Left colon (tissue), 2 donors: ENCODE data around the gene TMEM100. TPM values are rescaled to one million over a fixed set of nuclear protein-coding genes. Genes with fewer than 3 reads are reported as not detected.
A peak's percentile ranks its signal among the peaks of the same experiment; 100 is the strongest.

Experiments
- ATAC-seq: fragments of 200-7000 bp; cut with Tn5 transposase; one replicate; pipeline ENCODE4 v1.9.1; 2020; ENCODE audit warnings: mild to moderate bottlenecking, moderate library complexity
- DNase-seq, 2 donors: peaks; one replicate each; pipeline ENCODE4 v3.0.0-alpha.2; 2020
- intact Hi-C, 2 donors: fragments of 100-400 bp; cut with DNase I in 1 of 2; cut with micrococcal nuclease in 1 of 2; formaldehyde crosslinking; loops; one replicate each; pipeline versions ENCODE4 v1.11.2 to v1.14.0; 2022; cut with DNase I, micrococcal nuclease
- total RNA-seq, 2 donors: library from RNA; stranded (reverse); fragmentation: NEBNext Ultra II Directional; extraction: Animal tissue kit (Norgen Biotek cat#: 25700); gene quantifications; one replicate each; pipeline ENCODE4 v1.2.1, GENCODE V29; 2021
- donor health status: DM: no; HTN: no; CAD: no.
- donor health status: DM: yes; HTN: yes; CAD: no.

The TMEM100 gene
- total RNA-seq, 2 donors from 2014 or later = 4.9 to 6.1 TPM

DNA sequence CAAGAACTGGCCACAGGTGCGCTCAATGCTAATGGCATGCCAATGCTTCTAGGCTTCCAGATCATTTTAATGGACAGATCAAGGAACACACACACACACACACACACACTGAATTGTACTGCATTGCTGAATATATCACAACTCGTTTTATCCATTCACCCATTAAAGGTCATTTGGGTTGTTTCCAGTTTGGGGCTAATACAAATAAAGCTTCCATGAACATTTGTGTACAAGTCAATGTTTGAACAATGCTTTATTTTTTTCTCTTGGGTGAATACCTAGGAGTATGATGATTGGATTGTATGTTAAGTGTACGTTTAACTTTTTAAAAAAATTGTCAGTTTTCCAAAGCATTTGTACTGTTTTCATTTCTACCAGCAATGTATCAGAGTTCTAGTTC lies 24.5 kb upstream of the TMEM100 start:
- ATAC-seq = no peak
- intact Hi-C loops = no loop called here

DNA sequence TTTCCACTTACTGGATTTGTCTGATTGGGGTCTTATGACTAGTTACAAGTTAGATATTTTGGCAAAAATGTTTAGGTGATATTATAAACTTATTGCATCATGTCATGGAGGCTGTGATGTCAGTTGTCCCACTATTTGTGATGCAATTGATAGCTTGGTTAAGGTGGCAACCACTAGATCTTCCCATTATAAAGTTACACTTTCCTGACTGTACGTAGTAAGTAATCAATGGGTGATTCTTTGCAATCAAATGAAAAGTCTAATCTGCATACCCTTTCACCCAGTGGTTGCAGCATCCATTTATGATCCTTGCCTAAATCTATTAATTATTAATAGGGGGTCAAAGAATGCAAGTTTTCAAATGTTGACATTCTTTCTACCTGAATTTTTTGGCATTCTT lies 23.8 kb upstream of the TMEM100 start:
- DNase-seq = no peak
- intact Hi-C loops = no loop called here
- no peak for ATAC-seq

More for the DNA sequence above, 24.5 kb upstream of the TMEM100 start:
- DNase-seq = no peak

GRCh38 chr17:55745258-55745657 lies 22.6 kb upstream of the TMEM100 start:
- DNase-seq (no peak), ATAC-seq (no peak)
- intact Hi-C loops = no loop called here

DNA sequence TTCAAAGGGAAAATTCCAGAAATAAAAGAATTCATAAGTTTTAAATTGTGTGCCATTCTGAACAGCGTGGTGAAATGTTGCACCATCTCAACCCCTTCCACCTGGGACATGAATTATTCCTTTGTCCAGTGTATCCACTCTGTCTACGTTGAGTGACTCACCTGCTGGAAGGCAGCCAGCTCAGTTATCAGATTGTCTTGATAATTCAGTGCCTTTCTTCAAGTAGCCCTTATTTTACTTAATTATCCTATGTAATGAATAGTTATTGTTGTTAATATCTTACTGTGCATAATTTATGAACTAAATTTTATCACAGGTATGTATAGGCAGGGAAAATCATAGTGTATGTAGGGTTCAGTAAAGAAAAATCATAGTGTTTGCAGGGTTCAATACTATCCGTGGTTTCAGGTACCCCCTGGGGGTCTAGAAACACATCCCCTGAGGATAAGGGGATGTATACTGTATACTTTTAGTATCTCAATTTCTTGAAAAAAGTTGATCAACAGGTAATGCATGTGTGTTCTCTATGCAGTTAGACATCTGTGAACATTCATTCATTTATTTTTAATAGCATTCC lies 20.5 kb upstream of the TMEM100 start:
- intact Hi-C loops = no loop called here
- peak; percentile 56 to 75 for DNase-seq
- ATAC-seq = peak; percentile 77

DNA sequence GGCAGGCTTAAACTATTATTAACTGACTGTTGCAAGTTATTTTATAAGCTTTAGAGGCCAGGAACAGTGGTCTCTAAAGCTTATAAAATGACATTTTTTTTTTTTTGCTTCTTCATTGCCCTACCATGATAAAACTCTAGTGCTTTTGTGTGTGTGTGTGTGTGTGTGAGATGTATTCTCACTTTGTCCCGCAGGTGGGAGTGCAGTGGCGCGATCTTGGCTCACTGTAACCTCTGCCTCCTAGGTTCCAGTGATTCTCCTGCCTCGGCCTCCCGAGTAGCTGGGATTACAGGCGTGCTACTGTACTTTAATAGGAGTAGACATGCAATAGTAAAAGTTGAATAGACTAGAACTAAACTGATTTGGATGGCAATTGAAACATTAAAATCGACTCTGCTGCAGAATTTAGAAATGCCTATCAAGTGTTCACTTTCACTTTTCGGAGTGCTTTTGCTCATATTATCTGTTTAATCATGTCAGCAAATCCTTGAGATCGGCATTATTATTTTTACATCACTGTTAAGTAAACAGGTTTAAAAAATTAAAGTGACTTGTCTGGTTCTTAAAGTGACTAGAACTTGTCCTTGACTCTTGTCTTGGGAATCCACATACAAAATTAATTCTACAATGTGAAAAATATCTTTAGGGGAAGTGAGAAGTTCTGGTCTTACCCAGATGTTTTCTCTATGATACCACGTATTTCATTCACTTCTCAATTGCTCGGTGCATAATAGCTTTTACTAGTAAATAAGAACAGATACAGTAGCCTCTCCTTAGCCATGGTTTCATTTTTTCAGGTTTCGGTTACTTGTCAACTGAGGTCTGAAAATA lies 19.8 kb upstream of the TMEM100 start:
- intact Hi-C loops = no loop called here
- DNase-seq (no peak), ATAC-seq (no peak)

DNA sequence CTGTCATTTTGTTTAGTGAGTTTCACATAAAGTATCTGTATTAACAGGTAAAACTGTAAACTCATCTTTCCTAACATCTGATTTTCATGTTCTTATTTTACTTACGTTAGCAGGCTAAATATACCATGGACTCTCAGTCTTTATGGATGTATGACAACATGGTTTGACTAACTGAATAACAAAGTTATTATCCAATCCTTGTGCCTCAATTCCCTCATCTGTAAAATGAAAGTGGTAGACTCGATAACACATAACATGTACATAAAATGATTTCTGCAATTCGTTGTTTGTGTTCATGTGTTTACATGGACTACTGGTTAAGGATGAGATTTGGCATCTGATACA lies 18.7 kb upstream of the TMEM100 start:
- ATAC-seq (no peak), DNase-seq (no peak)
- intact Hi-C loops = no loop called here

GRCh38 chr17:55740511-55741355 lies 18.1 kb upstream of the TMEM100 start:
- ATAC-seq (no peak), DNase-seq (no peak)
- intact Hi-C loops = no loop called here

GRCh38 chr17:55737976-55738501 lies 15.4 kb upstream of the TMEM100 start:
- DNase-seq (no peak), ATAC-seq (no peak)
- intact Hi-C loops = loop anchor here in 1 of 2 donors (10.0 kb wide), 1 partner anchor 213 kb away; no protein-coding TSS in a partner anchor

GRCh38 chr17:55735731-55736405 lies 13.2 kb upstream of the TMEM100 start:
- DNase-seq (peak in 1 of 2 donors; percentile 36), ATAC-seq (no peak)
- intact Hi-C loops = loop anchor here in 1 of 2 donors (10.0 kb wide), 1 partner anchor 211 kb away; no protein-coding TSS in a partner anchor

DNA sequence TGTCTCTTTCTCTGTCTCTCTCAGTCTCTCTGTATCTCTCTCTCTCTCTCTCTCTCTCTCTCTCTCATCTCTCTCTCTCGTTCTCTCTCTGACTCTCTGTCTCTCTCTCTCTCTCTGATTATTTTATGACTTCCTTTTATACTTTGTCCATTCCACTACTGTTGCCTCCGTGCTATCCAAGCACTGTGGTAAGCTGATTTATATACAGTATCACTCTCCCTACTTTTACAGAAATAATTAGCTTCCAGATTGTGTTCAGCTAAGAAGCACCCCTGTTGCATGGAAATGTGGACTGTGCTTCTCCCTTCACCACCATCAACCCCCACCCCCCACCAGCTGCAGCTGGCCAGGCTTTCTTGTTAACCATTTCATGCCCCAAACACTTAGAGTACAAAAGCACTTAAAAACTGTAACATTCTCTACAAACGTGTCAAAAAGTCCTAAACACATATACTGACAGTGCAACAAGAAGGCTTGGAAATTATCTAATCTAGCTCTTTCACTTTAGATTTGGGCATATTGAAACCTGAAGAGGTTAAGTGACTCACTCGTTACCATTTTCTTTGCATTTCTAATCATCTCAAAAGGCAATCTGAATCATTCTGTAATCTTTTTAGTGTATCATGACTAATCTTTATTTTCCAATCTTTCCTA lies 11.6 kb upstream of the TMEM100 start:
- DNase-seq (no peak), ATAC-seq (no peak)
- intact Hi-C loops = loop anchor here in 1 of 2 donors (10.0 kb wide), 1 partner anchor 209 kb away; no protein-coding TSS in a partner anchor

DNA sequence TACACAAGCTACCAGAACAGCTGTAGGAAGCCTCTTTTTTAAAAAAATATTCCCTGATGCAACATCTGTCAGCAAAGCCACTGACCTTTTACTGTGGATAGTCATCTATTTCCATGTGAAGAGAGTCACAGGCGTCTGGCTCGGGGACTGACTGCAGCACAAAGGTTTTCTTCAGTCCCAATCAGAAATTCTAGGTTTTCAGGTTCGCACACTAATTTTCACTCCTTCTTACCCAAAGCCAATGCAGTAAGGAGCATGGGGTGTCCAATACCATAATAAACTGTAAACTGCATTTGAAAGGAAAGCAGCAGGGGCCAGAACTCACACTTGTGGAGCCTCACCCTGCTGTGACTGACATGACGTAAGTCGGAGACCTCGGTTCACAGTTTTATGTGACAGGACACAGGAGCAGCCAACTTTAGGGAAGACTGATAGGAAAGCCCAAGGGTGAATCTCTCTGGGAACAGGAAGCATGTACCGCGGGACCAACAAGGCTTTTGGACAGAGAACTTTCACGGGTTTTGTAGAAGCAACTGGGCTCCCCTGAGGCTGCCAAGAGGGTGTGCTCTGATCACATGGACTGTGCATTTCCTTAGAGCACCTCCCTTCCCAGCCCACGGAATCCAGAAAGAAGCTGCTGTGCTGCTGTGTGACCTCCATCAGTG lies 9.1 kb upstream of the TMEM100 start:
- ATAC-seq (peak; percentile 69), DNase-seq (peak; percentile 11 to 47)
- intact Hi-C loops = loop anchor here in 1 of 2 donors (10.0 kb wide), 1 partner anchor 207 kb away; no protein-coding TSS in a partner anchor

GRCh38 chr17:55730808-55731207 lies 8.1 kb upstream of the TMEM100 start:
- ATAC-seq = no peak
- intact Hi-C loops = loop anchor here in 1 of 2 donors (10.0 kb wide), 1 partner anchor 206 kb away; no protein-coding TSS in a partner anchor
- no peak for DNase-seq

GRCh38 chr17:55730380-55730779 lies 7.7 kb upstream of the TMEM100 start:
- ATAC-seq = no peak
- no peak for DNase-seq
- intact Hi-C loops = loop anchor here in 1 of 2 donors (10.0 kb wide), 1 partner anchor 206 kb away; no protein-coding TSS in a partner anchor

GRCh38 chr17:55729484-55729883 lies 6.8 kb upstream of the TMEM100 start:
- no peak for ATAC-seq
- DNase-seq = no peak
- intact Hi-C loops = no loop called here

DNA sequence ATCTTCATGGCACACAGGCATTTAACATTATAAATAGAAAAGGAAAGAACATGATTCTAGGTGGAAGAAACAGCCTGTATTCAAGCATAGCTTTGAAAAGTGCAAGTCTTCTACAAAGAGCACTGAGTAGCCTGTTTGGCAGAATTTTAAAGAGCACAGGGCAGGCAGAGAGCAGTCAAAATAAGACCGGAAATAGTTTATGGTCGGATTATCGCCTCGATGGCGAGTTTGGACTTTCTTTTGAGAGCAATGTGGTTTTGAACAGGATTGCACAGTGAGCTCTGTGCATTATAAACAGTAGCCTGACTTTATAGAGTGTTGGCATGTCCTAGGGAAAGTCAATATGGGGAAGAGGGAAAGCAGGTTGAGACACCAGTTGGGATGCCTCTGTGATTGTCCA lies 6.2 kb upstream of the TMEM100 start:
- ATAC-seq = no peak
- intact Hi-C loops = no loop called here
- no peak for DNase-seq

GRCh38 chr17:55728361-55728760 lies 5.7 kb upstream of the TMEM100 start:
- DNase-seq (no peak), ATAC-seq (no peak)
- intact Hi-C loops = no loop called here

DNA sequence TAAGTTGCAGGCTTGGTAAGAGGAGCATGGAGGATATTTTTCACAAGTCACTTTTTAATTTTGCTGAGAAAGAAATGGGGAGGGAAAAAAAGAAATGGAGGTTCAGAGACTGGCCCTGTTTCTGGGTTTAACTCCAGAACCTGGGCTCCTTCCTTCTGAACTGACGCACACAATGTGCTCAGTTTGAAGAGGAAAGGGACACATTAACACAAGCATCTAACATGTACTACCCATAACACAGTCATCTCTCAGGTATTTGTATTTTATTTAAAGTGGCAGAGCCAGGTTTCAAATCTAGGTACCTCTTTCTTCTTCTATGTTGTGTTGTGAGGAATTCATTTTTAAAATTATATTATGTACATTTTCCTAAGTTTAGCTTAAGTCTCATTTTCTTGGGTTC lies 5.3 kb upstream of the TMEM100 start:
- ATAC-seq (no peak), DNase-seq (no peak)
- intact Hi-C loops = no loop called here

- intact Hi-C loops = no loop called here
- DNase-seq = no peak
- ATAC-seq = no peak
Observed at GRCh38 chr17:55727275-55727674, 4.6 kb upstream of the TMEM100 start.
